HG03196 (cell line): ENCODE results near the gene KCNC2.

Source experiments
- ATAC-seq: cut with Tn5 transposase; IDR thresholded peaks from one replicate; pipeline ENCODE4 v1.9.1; 2021; ENCODE audit not compliant: unreplicated experiment

KCNC2 gene

GRCh38 chr12:75065482-75065881, 144.2 kb downstream of the KCNC2 start:
- no peak for ATAC-seq

DNA sequence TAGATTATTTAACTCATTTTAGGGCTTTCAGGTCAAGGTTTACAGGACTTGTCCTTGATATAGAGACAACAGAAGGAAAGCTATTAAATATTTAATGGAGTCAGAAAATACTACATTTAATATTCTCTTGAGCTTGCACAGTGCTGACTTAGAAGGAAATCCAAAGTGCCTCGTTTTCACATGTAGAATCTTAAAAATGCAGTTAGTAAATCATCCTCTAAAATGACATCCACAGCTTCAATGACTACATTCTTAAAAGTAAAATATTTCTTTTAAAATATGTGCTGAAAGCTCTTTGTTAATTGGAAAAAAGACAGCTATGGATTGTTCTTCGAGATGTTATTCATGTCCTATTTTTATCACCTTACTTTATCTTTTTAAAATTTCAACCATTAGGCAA, 146.9 kb downstream of the KCNC2 start:
- no peak for ATAC-seq

- ATAC-seq: no peak
Observed at GRCh38 chr12:75058228-75058627, 151.4 kb downstream of the KCNC2 start.

DNA sequence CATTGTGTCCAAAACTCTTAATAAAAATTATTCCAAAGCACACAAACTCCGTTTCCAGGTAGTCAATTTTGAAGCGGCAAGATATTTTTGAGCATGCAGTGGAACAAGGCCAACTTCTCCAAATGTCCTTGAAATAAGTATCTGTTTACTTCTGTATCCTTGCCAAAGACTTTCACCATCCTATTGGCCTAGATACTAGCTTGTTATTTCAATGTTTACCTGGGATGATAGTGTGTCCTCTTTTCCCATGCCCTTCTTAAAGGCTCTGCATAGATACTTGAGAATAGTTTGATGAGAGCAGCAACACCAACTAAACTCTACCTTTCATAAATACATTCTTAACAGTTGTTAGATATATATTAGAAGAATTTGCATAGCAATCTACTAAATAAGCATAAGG, 160.9 kb downstream of the KCNC2 start:
- ATAC-seq: no peak

DNA sequence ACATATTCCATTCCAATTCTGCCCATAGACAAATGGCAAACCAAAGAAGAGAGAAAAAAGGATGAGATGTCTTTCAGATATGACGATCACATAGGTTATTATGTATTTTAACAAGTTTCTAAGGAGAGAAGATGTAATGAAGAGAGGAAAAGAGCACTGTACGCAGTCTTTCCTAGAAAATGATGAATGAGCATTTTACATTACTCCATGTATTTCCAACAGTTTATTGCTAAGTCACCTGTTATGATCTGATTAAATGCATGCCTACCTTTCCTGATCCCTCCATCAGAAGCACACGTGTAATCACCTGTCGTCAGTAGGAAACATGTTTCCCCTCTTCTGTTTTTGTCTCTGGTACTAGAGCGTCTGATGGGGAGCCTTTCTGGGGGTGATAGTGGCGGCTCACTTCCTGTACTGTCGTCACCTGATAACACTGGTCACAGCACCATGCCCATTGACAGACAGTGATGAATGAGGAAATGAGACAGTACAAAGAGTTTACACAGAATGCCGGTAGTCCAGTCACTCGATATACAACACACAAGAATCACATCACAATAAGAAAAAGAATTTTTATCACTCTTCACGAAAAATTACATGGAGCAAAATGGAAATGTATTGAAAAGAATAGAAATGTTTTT, 161.6 kb downstream of the KCNC2 start:
- ATAC-seq: no peak

GRCh38 chr12:75042125-75042524, 167.5 kb downstream of the KCNC2 start:
- no peak for ATAC-seq

GRCh38 chr12:75041472-75041871, 168.2 kb downstream of the KCNC2 start:
- ATAC-seq: no peak

GRCh38 chr12:75020068-75020557, 189.5 kb downstream of the KCNC2 start:
- no peak for ATAC-seq

- no peak for ATAC-seq
Observed at GRCh38 chr12:75011120-75011519, 198.5 kb downstream of the KCNC2 start.

GRCh38 chr12:75007133-75007532, 202.5 kb downstream of the KCNC2 start:
- ATAC-seq: no peak

DNA sequence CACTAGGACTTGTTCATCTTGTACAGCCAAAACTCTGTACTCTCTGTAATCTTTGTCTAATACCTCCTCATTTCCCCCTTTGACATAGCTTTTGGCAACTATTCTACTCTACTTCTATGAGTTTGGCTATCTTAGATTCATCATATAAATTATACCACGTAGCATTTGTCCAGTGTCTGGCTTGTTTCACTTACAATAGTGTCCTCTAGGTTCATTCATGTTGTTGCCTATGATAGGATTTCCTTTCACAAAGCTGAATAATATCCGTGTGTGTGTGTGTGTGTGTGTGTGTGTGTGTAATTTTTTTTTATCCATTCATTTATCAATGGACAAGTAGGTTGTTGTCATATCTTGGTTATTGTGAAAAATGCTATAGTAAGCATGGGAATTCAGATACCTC, 209.5 kb downstream of the KCNC2 start:
- no peak for ATAC-seq

- ATAC-seq: no peak
Observed at GRCh38 chr12:74999474-74999873, 210.2 kb downstream of the KCNC2 start.
